Ascending aorta (tissue), 2 donors: ENCODE measurements around the gene CACNA2D3. TPM values are rescaled to one million over a fixed set of nuclear protein-coding genes. Genes with fewer than 3 reads are reported as not detected.
"Not testable (repeated sequence)": the region's sequence is repeated elsewhere in the genome, so short reads cannot be mapped to it uniquely, and the experiment has no call there.

Source experiments
- DNase-seq, 2 donors: peaks; one replicate each; pipeline ENCODE4 v3.0.0-alpha.2; 2019; ENCODE audit warnings: low spot score in 2 of 2
- H3K27ac ChIP-seq, 2 donors: fragments of 200-600 bp; sonication (generic); one replicate each; pipeline ENCODE4 v1.5.1; 2016 to 2017; ENCODE audit warnings: mild to moderate bottlenecking in 1 of 2
- H3K27me3 ChIP-seq: fragments of 200-600 bp; sonication (generic); one replicate; pipeline ENCODE4 v1.5.1; 2017
- H3K36me3 ChIP-seq, 2 donors: fragments of 200-600 bp; sonication (generic); one replicate each; pipeline ENCODE4 v1.5.1; 2016
- H3K4me1 ChIP-seq, 2 donors: fragments of 200-600 bp; sonication (generic); one replicate each; pipeline ENCODE4 v1.5.1; 2016 to 2017; ENCODE audit warnings: mild to moderate bottlenecking in 1 of 2
- H3K4me3 ChIP-seq, 2 donors: fragments of 200-600 bp; sonication (generic); one replicate each; pipeline ENCODE4 v1.5.1; 2016 to 2017; ENCODE audit warnings: mild to moderate bottlenecking in 1 of 2
- H3K9me3 ChIP-seq, 2 donors: fragments of 200-600 bp; sonication (generic); one replicate each; pipeline ENCODE4 v1.5.1; 2016
- CTCF ChIP-seq, 3 experiments: fragments of 200-600 bp in 2 of 3; fragments of 450-650 bp in 1 of 3; sonication (generic) in 2 of 3; IDR thresholded peaks; one replicate each; pipeline ENCODE4 v1.5.1; 2016 to 2019; ENCODE audit warnings: antibody characterized with exemption in 3 of 3, mild to moderate bottlenecking in 1 of 3, moderate library complexity in 1 of 3
- intact Hi-C: fragments of 100-400 bp; cut with DNase I; formaldehyde crosslinking; loops from one replicate; pipeline ENCODE4 v1.15.1; 2023
- total RNA-seq: library from RNA; depleted of rRNA; stranded (reverse); fragments of >200 nt; gene quantifications from one replicate; pipeline ENCODE4 v1.1.0, GENCODE V29; 2016

Gene CACNA2D3
- total RNA-seq, 1 donor from 2014 or later: not detected

GRCh38 chr3:54099381-54099780 is 23.0 kb upstream of the CACNA2D3 start:
- H3K27me3 ChIP-seq: no peaks in the 10 kb centered on the region
- no peaks in the 10 kb centered on the region for H3K9me3 ChIP-seq
- intact Hi-C loops: no loop called here
- no peak for DNase-seq
- TF ChIP-seq CTCF (IDR thresholded peaks at IDR 0.05): no peak
- no peak overlapping the region for H3K4me3 ChIP-seq
- no peaks in the 10 kb centered on the region for H3K36me3 ChIP-seq
- H3K4me1 ChIP-seq: no peaks in the 10 kb centered on the region
- H3K27ac ChIP-seq: no peak overlapping the region

- DNase-seq: no peak
- intact Hi-C loops: no loop called here
- H3K27ac ChIP-seq: no peak overlapping the region
- no peak for TF ChIP-seq CTCF (IDR thresholded peaks at IDR 0.05)
- H3K27me3 ChIP-seq: no peaks in the 10 kb centered on the region
- no peak overlapping the region for H3K4me3 ChIP-seq
- no peaks in the 10 kb centered on the region for H3K36me3 ChIP-seq
- H3K4me1 ChIP-seq: no peaks in the 10 kb centered on the region
- no peaks in the 10 kb centered on the region for H3K9me3 ChIP-seq
These were observed 18.3 kb upstream of the CACNA2D3 start for GRCh38 chr3:54104084-54104483.

GRCh38 chr3:54116129-54116528 is 6.2 kb upstream of the CACNA2D3 start:
- H3K36me3 ChIP-seq, H3K4me1 ChIP-seq, intact Hi-C loops, H3K4me3 ChIP-seq, DNase-seq, H3K27me3 ChIP-seq, H3K9me3 ChIP-seq, H3K27ac ChIP-seq: not testable (repeated sequence)

- H3K36me3 ChIP-seq: no peaks in the 10 kb centered on the region
- peak overlapping the region; percentile 59 to 61 for H3K4me3 ChIP-seq
- no peaks in the 10 kb centered on the region for H3K9me3 ChIP-seq
- no peak for TF ChIP-seq CTCF (IDR thresholded peaks at IDR 0.05)
- intact Hi-C loops: no loop called here
- peaks cover 9% of the 10 kb centered on the region for H3K27me3 ChIP-seq
- no peak for DNase-seq
- H3K27ac ChIP-seq: no peak overlapping the region
- H3K4me1 ChIP-seq: peaks cover 0 to 10% of the 10 kb centered on the region in 2 donors
These were observed 1.5 kb upstream of the CACNA2D3 start for GRCh38 chr3:54120657-54121413.

- H3K36me3 ChIP-seq: no peaks in the 10 kb centered on the region
- peaks cover 0 to 10% of the 10 kb centered on the region in 2 donors for H3K4me1 ChIP-seq
- H3K4me3 ChIP-seq: peak overlapping the region; percentile 59 to 61
- H3K9me3 ChIP-seq: no peaks in the 10 kb centered on the region
- TF ChIP-seq CTCF (IDR thresholded peaks at IDR 0.05): no peak
- H3K27me3 ChIP-seq: peaks cover 9% of the 10 kb centered on the region
- no peak for DNase-seq
- H3K27ac ChIP-seq: no peak overlapping the region
- intact Hi-C loops: no loop called here
These were observed 683 bp upstream of the CACNA2D3 start for GRCh38 chr3:54121414-54122323.
